Esophagus squamous epithelium (tissue), 4 donors: ENCODE measurements around the gene LRP5.

Experiments
- POLR2A ChIP-seq, 4 donors: fragments of 450-650 bp; IDR thresholded peaks; one replicate each; pipeline ENCODE4 v1.6.1; 2017; ENCODE audit warnings: antibody characterized with exemption in 4 of 4, mild to moderate bottlenecking in 4 of 4, moderate library complexity in 3 of 4
- TF ChIP-seq, protein P1 (sequence below), 6 experiments: fragments of 450-650 bp in 4 of 6; fragments of 200-600 bp in 2 of 6; sonication (generic) in 2 of 6; IDR thresholded peaks; one replicate each; pipeline ENCODE4 v1.5.1; 2016 to 2019; ENCODE audit warnings: antibody characterized with exemption in 6 of 6, mild to moderate bottlenecking in 4 of 6, moderate library complexity in 4 of 6

DNA sequence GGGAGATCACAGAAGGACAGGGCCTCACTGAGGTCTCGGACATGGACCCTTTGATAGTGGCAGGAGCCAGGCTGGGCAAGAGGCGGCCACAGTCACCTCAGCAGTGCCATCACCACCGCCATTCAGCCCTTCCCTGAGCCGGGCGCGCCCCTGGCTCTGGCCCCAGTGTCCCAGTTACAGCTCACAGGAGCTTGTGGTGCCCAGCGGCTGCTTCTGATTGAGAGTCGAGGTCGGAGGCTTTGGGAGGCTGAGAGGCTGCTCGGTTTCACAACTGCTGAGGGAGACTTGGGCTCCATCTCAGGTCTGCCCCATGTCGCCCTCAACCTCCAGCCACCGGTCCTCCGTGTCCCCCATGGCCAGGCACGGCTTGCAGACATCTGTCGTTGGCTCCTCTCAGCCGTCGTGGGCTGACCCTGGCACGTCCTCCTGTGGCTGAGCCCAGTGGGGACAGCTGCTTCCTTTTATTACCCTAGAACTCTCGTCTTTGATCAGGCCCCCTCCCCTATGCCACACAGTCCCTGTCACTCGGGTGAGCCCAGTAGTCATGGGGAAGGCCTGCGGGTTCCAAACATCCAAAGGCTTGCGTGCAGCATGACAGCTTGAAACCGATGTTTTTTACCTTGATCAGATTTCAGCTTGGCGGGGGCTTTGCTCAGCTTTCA is 119.7 kb downstream of the LRP5 start:
- TF ChIP-seq, protein P1, sequence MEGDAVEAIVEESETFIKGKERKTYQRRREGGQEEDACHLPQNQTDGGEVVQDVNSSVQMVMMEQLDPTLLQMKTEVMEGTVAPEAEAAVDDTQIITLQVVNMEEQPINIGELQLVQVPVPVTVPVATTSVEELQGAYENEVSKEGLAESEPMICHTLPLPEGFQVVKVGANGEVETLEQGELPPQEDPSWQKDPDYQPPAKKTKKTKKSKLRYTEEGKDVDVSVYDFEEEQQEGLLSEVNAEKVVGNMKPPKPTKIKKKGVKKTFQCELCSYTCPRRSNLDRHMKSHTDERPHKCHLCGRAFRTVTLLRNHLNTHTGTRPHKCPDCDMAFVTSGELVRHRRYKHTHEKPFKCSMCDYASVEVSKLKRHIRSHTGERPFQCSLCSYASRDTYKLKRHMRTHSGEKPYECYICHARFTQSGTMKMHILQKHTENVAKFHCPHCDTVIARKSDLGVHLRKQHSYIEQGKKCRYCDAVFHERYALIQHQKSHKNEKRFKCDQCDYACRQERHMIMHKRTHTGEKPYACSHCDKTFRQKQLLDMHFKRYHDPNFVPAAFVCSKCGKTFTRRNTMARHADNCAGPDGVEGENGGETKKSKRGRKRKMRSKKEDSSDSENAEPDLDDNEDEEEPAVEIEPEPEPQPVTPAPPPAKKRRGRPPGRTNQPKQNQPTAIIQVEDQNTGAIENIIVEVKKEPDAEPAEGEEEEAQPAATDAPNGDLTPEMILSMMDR (IDR thresholded peaks at IDR 0.05): no peak
- TF ChIP-seq POLR2A (IDR thresholded peaks at IDR 0.05): no peak
